Bronchial epithelial cell (primary cell): ENCODE results near the gene LRP5. TPM values are rescaled to one million over a fixed set of nuclear protein-coding genes. Genes with fewer than 3 reads are reported as not detected.

Experiments
- DNase-seq: peaks from one replicate; pipeline ENCODE4 v3.0.0-alpha.2; 2010; ENCODE audit warnings: low read depth
- FAIRE-seq: peaks from 2 replicates; lab custom pipeline; 2011; peaks lifted over from hg19 to GRCh38; lab: Jason Lieb, UNC
- H3K27me3 ChIP-seq: 2 replicates; pipeline ENCODE4 v1.5.1; 2011; ENCODE audit warnings: low read length; ENCODE audit not compliant: control insufficient read depth, insufficient read depth
- H3K36me3 ChIP-seq: 2 replicates; pipeline ENCODE4 v1.5.1; 2011; ENCODE audit warnings: low read length; ENCODE audit not compliant: control insufficient read depth, insufficient read depth
- H3K4me3 ChIP-seq: 2 replicates; pipeline ENCODE4 v1.5.1; 2011; ENCODE audit warnings: mild to moderate bottlenecking, low read depth, low read length, control low read depth
- CTCF ChIP-seq: IDR thresholded peaks from 2 replicates; pipeline ENCODE4 v1.5.1; 2011; ENCODE audit warnings: mild to moderate bottlenecking, moderate library complexity, low read length, control low read depth, inconsistent platforms; ENCODE audit not compliant: insufficient read depth, severe bottlenecking
- total RNA-seq: library from RNA; depleted of rRNA; stranded (reverse); fragments of >200 nt; gene quantifications from 2 replicates; pipeline ENCODE4 v1.2.1, GENCODE V29; 2014

Gene LRP5
- total RNA-seq, 1 donor from 2014 or later: 21.6 TPM

DNA sequence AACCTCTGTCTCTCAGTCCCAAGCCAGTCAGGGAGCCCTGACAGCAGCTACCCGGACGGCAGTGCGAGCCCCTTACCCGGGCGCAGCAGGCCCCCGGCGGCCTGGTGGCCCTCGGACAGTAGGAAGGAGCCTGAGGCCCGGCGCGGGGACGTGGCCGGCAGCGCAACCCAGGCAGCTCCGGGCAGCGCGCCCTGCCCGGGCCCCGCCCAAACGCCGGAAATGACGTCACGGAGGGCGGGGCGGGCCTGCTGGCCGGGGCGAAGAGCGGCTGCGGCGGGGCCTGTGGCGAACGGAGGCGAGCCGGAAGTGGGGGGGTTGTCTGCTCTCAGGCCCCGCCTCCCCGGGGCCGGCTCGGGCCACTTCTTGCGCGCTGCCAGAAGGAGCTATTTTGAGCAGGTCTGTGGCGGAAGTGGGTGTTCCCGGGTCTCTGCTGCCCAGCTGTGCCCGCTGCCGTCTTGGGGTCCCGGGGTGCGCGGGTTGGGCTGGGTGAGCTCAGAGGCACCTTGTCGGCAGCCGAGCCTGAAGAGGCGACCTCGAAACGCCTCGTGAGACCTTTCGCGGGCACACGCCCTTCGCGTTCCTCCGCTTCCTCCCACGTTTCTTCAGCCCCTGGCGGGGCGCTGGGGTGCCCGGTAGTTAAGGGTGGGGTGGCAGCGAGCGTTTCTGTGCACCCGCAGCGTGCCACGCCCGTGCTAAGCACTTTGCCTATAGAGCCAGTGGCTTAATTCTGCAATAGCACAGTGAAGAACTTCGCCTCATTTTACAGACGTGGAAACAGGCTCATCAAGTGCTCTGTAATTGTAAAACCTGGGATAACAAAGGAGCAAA, 40.4 kb upstream of the LRP5 start, which contains the start of gene C11orf24:
Gene C11orf24 (minus strand): TSS at position 193 of the 828 bp plus-strand sequence. CDS start 8,206 bp downstream, outside the sequence.
- DNase-seq (peak; percentile 78), FAIRE-seq (no peak)
- peak within 1 kb of the TSS; percentile 98 for H3K4me3 ChIP-seq
- peaks cover 8% of the 10 kb centered on the region for H3K36me3 ChIP-seq
- H3K27me3 ChIP-seq: no peaks in the 10 kb centered on the region
- TF ChIP-seq CTCF: no peak

GRCh38 chr11:68273026-68273738, 39.2 kb upstream of the LRP5 start:
- Histone ChIP-seq H3K4me3 (no peak overlapping the region), H3K36me3 (peaks cover under 1% of the 10 kb centered on the region), H3K27me3 (no peaks in the 10 kb centered on the region)
- no peak for FAIRE-seq
- DNase-seq: no peak
- no peak for TF ChIP-seq CTCF

DNA sequence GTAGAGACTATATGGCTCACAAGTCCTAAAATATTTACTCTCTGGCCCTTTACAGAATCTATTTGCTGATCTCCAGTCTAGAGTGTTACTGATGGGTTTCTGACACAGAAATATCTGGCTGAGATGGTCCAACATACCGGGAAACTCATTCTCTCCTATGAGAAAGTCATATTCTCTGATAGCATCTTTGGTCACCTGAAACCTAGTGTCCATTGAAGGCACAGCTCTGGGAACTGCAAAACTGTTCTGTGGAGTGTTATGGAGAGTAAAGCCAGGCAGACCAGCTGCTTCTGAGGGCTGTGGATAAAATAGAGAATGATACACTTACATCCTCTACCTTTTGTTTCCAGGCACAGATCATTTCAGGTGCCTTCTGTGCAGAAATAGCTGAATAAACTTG, 38.1 kb upstream of the LRP5 start:
- Histone ChIP-seq H3K4me3 (no peak overlapping the region), H3K36me3 (no peaks in the 10 kb centered on the region), H3K27me3 (no peaks in the 10 kb centered on the region)
- FAIRE-seq: no peak
- TF ChIP-seq CTCF: no peak
- DNase-seq: no peak

- no peaks in the 10 kb centered on the region for H3K36me3 ChIP-seq
- no peak overlapping the region for H3K4me3 ChIP-seq
- TF ChIP-seq CTCF: no peak
- peak; percentile 73 for DNase-seq
- no peak for FAIRE-seq
- H3K27me3 ChIP-seq: no peaks in the 10 kb centered on the region
These were observed 36.5 kb upstream of the LRP5 start for GRCh38 chr11:68275721-68276507.

GRCh38 chr11:68276861-68277260, 35.5 kb upstream of the LRP5 start:
- FAIRE-seq: no peak
- DNase-seq: no peak
- Histone ChIP-seq H3K36me3 (no peaks in the 10 kb centered on the region), H3K27me3 (no peaks in the 10 kb centered on the region), H3K4me3 (no peak overlapping the region)
- TF ChIP-seq CTCF: no peak
